A673 (cell line): ENCODE results near the gene GAR1. TPM values are rescaled to one million over a fixed set of nuclear protein-coding genes. Genes with fewer than 3 reads are reported as not detected.

Source experiments
- BruUV-seq: library from RNA; stranded (reverse); fragments of 400-500 nt; replicated peaks from 2 replicates; lab custom pipeline; 2021; lab: Mats Ljungman, UMichigan
- CTCF ChIA-PET: fragments of 300-600 bp; sonication (Branson Sonifier 250); formaldehyde crosslinking; loops from one replicate; lab custom pipeline; 2022; ENCODE audit warnings: antibody characterized with exemption; lab: Charles Lee
- POLR2A ChIA-PET: fragments of 300-600 bp; sonication (Branson Sonifier 250); formaldehyde crosslinking; loops from one replicate; lab custom pipeline; 2022; ENCODE audit warnings: antibody characterized with exemption; ENCODE audit not compliant: low non-redundant PET; lab: Charles Lee
- DNase-seq: peaks from one replicate; pipeline ENCODE4 v3.0.0-alpha.2; 2015; ENCODE audit warnings: low spot score
- H3K27ac ChIP-seq: fragments of 200-600 bp; sonication (generic); 2 replicates; pipeline ENCODE4 v1.5.1; 2016; ENCODE audit warnings: mixed run types, low read depth, mild to moderate bottlenecking, mixed read lengths, antibody characterized with exemption, low read length; ENCODE audit not compliant: poor library complexity, severe bottlenecking
- H3K27me3 ChIP-seq: fragments of 200-600 bp; sonication (generic); replicated peaks from 2 replicates; pipeline ENCODE4 v1.6.1; 2017; ENCODE audit warnings: mixed run types, low read depth, mild to moderate bottlenecking, mixed read lengths, antibody characterized with exemption, low read length; ENCODE audit not compliant: insufficient read depth, poor library complexity
- H3K36me3 ChIP-seq: fragments of 200-600 bp; sonication (generic); 2 replicates; pipeline ENCODE4 v1.6.1; 2016; ENCODE audit warnings: mixed run types, mild to moderate bottlenecking, mixed read lengths, antibody characterized with exemption, low read length; ENCODE audit not compliant: insufficient read depth, poor library complexity, severe bottlenecking
- H3K4me1 ChIP-seq: fragments of 200-600 bp; sonication (generic); 2 replicates; pipeline ENCODE4 v1.6.1; 2017; ENCODE audit warnings: mixed run types, mild to moderate bottlenecking, mixed read lengths, antibody characterized with exemption, low read length; ENCODE audit not compliant: insufficient read depth, poor library complexity, severe bottlenecking
- H3K4me3 ChIP-seq: fragments of 200-600 bp; sonication (generic); 2 replicates; pipeline ENCODE4 v1.5.1; 2016; ENCODE audit warnings: low read depth, mixed run types, mild to moderate bottlenecking, mixed read lengths, low read length; ENCODE audit not compliant: poor library complexity, severe bottlenecking
- H3K9me3 ChIP-seq: fragments of 200-600 bp; sonication (generic); 2 replicates; pipeline ENCODE4 v1.6.1; 2016; ENCODE audit warnings: mixed run types, low read depth, mild to moderate bottlenecking, mixed read lengths, antibody characterized with exemption, low read length; ENCODE audit not compliant: poor library complexity, severe bottlenecking
- EZH2 ChIP-seq: fragments of 200-600 bp; sonication (generic); IDR thresholded peaks from 2 replicates; pipeline ENCODE4 v1.6.1; 2017; ENCODE audit warnings: borderline replicate concordance, low read depth, mild to moderate bottlenecking, mixed read lengths, antibody characterized with exemption, low read length; ENCODE audit not compliant: poor library complexity, severe bottlenecking
- intact Hi-C: fragments of 100-400 bp; cut with micrococcal nuclease; formaldehyde crosslinking; loops from one replicate; pipeline ENCODE4 v1.10.0; 2022; ENCODE audit not compliant: unreplicated experiment
- total RNA-seq: library from RNA; stranded (reverse); gene quantifications from 2 replicates; pipeline ENCODE4 v1.2.3, GENCODE V29; 2021
- TF ChIP-seq, protein P1 (sequence below): fragments of 300-800, 200-600 bp; sonication (generic); conservative IDR thresholded peaks from 2 replicates; pipeline ENCODE4 v1.5.1; 2017; ENCODE audit warnings: low read depth, mild to moderate bottlenecking, antibody characterized with exemption, low read length, moderate library complexity, mixed read lengths

GAR1 gene
- total RNA-seq, 1 experiment from 2014 or later: 67.6 TPM

GRCh38 chr4:109872065-109872464, 56.5 kb downstream of the GAR1 start:
- Histone ChIP-seq H3K27me3 (no peaks in the 10 kb centered on the region), H3K36me3 (no peaks in the 10 kb centered on the region), H3K9me3 (no peaks in the 10 kb centered on the region), H3K4me3 (no peak overlapping the region), H3K4me1 (no peaks in the 10 kb centered on the region), H3K27ac (no peak overlapping the region)
- no peak for DNase-seq
- CTCF ChIA-PET: interaction anchor here (0.6 kb wide), 1 partner anchor 11 kb away, joined by 3 read pairs; no protein-coding TSS in a partner anchor
- POLR2A ChIA-PET: no interaction called here
- BruUV-seq: no TSS peak
- intact Hi-C loops: no loop called here
- no peak for TF ChIP-seq EZH2
- TF ChIP-seq, protein P1, sequence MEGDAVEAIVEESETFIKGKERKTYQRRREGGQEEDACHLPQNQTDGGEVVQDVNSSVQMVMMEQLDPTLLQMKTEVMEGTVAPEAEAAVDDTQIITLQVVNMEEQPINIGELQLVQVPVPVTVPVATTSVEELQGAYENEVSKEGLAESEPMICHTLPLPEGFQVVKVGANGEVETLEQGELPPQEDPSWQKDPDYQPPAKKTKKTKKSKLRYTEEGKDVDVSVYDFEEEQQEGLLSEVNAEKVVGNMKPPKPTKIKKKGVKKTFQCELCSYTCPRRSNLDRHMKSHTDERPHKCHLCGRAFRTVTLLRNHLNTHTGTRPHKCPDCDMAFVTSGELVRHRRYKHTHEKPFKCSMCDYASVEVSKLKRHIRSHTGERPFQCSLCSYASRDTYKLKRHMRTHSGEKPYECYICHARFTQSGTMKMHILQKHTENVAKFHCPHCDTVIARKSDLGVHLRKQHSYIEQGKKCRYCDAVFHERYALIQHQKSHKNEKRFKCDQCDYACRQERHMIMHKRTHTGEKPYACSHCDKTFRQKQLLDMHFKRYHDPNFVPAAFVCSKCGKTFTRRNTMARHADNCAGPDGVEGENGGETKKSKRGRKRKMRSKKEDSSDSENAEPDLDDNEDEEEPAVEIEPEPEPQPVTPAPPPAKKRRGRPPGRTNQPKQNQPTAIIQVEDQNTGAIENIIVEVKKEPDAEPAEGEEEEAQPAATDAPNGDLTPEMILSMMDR: no peak

DNA sequence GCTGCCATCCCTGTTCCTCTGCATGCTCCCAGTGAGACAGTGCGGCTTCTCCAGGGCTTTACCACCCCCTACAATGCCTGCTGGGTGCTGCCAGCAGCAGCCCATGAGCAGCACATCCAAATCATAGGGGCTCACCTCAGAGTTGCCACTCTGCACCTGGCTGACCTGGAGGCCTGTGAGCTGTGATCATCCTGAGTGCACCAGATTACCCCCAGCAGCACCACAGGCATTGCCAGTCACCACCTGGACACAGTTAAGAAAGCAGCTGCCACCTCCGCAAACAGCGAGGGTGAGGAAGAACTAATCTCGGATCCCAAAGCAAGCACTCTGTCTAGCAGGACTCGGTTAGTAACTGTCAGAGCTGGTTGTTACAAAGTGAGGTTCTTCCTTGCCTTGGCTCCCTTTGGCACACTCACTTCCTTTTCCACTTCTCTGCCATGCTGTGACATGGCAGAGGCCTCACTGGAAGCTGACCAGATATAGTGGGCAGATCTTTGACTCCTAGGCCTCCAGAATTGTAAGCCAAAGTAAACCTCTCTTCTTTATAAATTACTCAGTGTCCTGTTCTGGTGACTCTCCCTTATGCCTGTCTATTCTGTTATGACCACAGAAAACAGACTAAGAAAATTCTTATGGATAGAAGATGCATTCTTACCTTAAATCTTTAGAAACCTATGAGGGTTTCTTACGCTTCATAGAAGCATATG, 57.5 kb downstream of the GAR1 start:
- TF ChIP-seq EZH2: no peak
- H3K4me1 ChIP-seq: no peaks in the 10 kb centered on the region
- intact Hi-C loops: no loop called here
- no peak overlapping the region for H3K4me3 ChIP-seq
- no peaks in the 10 kb centered on the region for H3K27me3 ChIP-seq
- no peaks in the 10 kb centered on the region for H3K9me3 ChIP-seq
- ChIA-PET POLR2A (no interaction called here), CTCF (no interaction called here)
- no peak for DNase-seq
- H3K27ac ChIP-seq: no peak overlapping the region
- BruUV-seq: no TSS peak
- no peaks in the 10 kb centered on the region for H3K36me3 ChIP-seq

DNA sequence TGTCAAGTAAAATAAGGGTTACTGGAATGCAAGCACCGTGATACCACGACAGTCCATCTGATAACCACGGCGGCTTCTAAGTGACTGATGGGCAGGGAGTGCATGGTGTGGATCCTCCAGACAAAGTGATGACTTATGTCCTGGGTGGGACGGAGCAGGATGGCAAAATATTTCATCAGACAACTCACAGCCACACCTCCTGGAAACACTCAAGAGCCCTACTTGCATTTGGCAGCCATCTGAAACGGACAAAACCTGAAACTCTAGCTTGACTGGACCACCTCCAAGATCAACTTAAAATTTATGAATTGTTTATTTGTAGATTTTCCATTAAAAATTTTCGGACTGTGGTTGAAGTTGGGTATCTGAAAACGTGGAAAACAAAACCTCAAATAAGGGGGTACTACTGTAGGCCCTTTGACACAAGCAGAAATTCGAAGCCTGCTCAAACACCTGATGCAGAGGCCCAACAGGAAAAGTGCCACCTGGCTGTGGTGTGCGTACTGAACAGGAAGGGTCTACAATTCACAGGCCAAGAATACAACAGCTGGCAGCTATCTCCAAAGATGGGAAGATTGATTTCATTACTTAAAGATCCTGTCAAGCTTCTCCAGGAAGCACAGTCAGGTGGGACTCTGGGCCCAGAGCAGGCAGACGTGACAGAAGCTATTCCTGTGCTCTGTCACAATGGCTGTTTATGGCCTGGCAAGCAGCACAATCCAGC, 58.4 kb downstream of the GAR1 start:
- no peaks in the 10 kb centered on the region for H3K9me3 ChIP-seq
- H3K4me3 ChIP-seq: no peak overlapping the region
- ChIA-PET CTCF (no interaction called here), POLR2A (no interaction called here)
- DNase-seq: no peak
- H3K27me3 ChIP-seq: no peaks in the 10 kb centered on the region
- no TSS peak for BruUV-seq
- no peak for TF ChIP-seq EZH2
- TF ChIP-seq, protein P1: no peak
- no peaks in the 10 kb centered on the region for H3K4me1 ChIP-seq
- H3K36me3 ChIP-seq: no peaks in the 10 kb centered on the region
- intact Hi-C loops: no loop called here
- no peak overlapping the region for H3K27ac ChIP-seq

Other genes with a start within 250 kb of the GAR1 start
- 30.5 and 33.0 TPM in 2 replicates for gene CASP6, start 112.3 kb upstream of the GAR1 start, total RNA-seq
- 34.5 and 36.9 TPM in 2 replicates for gene PLA2G12A, start 85.7 kb upstream of the GAR1 start, total RNA-seq
- gene CFI, start 13.8 kb upstream of the GAR1 start, total RNA-seq: 0.86 and 1.6 TPM in 2 replicates
- gene RRH, start 12.2 kb downstream of the GAR1 start, total RNA-seq: 0.28 and 0.47 TPM in 2 replicates
- 0.26 and 0.33 TPM in 2 replicates for gene LRIT3, start 32.3 kb downstream of the GAR1 start, total RNA-seq
- 24.6 and 26.7 TPM in 2 replicates for gene EGF, start 97.1 kb downstream of the GAR1 start, total RNA-seq